Spinal cord (tissue), 10 donors: ENCODE results near the gene CCDC175. TPM values are rescaled to one million over a fixed set of nuclear protein-coding genes. Genes with fewer than 3 reads are reported as not detected.

Experiments used
- DNase-seq, 6 donors: peaks; one replicate each; pipeline versions ENCODE4 v3.0.0 to v3.0.0-alpha.2; 2013 to 2015; ENCODE audit warnings: low spot score in 6 of 6, low read depth in 4 of 6
- H3K27ac ChIP-seq: one replicate; pipeline ENCODE4 v1.5.1; 2013; ENCODE audit warnings: low read depth, low read length, control low read depth
- H3K27me3 ChIP-seq: one replicate; pipeline ENCODE4 v1.6.1; 2013; ENCODE audit warnings: low read length; ENCODE audit not compliant: control insufficient read depth, insufficient read depth
- H3K36me3 ChIP-seq: one replicate; pipeline ENCODE4 v1.6.1; 2013; ENCODE audit warnings: low read length; ENCODE audit not compliant: control insufficient read depth, insufficient read depth
- H3K4me1 ChIP-seq: one replicate; pipeline ENCODE4 v1.6.1; 2013; ENCODE audit warnings: low read length; ENCODE audit not compliant: control insufficient read depth, insufficient read depth
- H3K4me3 ChIP-seq: one replicate; pipeline ENCODE4 v1.5.1; 2013; ENCODE audit warnings: low read depth, low read length, control low read depth
- H3K9me3 ChIP-seq: one replicate; pipeline ENCODE4 v1.6.1; 2013; ENCODE audit warnings: low read length; ENCODE audit not compliant: control insufficient read depth, insufficient read depth
- WGBS: methylation state at CpG from one replicate; pipeline ENCODE4 v1.1.5; 2013; ENCODE audit warnings: missing lambda C conversion rate; ENCODE audit not compliant: insufficient coverage; 5-methylcytosine and 5-hydroxymethylcytosine counted together
- long read RNA-seq, 4 donors: transcript quantifications; one replicate each; lab custom pipeline, GENCODE V29; 2026
- polyA plus RNA-seq, 2 donors: library from polyadenylated mRNA; unstranded; fragments of 120-200 nt; gene quantifications; one replicate each; pipeline ENCODE4 v1.2.1, GENCODE V29; 2013; ENCODE audit not compliant: insufficient read length in 2 of 2
- total RNA-seq, 2 donors: library from RNA; depleted of rRNA in 1 of 2; stranded (reverse); fragments of 120-200 nt in 1 of 2; fragments of >200 nt in 1 of 2; gene quantifications; one replicate each; pipeline versions ENCODE4 v1.2.3 to v1.2.4, GENCODE V29; 2013 to 2014
- donor health status: healthy.

The CCDC175 gene
- total RNA-seq (1 to 10 TPM; 1.1 to 1.5 TPM), polyA plus RNA-seq (under 1 TPM; 0.56 to 0.68 TPM)
- long read RNA-seq, donor 1 = 0 reads
- long read RNA-seq, donor 2 = 0 reads
- long read RNA-seq, donor 3 = 0 reads
- long read RNA-seq, donor 4 = 0 reads

DNA sequence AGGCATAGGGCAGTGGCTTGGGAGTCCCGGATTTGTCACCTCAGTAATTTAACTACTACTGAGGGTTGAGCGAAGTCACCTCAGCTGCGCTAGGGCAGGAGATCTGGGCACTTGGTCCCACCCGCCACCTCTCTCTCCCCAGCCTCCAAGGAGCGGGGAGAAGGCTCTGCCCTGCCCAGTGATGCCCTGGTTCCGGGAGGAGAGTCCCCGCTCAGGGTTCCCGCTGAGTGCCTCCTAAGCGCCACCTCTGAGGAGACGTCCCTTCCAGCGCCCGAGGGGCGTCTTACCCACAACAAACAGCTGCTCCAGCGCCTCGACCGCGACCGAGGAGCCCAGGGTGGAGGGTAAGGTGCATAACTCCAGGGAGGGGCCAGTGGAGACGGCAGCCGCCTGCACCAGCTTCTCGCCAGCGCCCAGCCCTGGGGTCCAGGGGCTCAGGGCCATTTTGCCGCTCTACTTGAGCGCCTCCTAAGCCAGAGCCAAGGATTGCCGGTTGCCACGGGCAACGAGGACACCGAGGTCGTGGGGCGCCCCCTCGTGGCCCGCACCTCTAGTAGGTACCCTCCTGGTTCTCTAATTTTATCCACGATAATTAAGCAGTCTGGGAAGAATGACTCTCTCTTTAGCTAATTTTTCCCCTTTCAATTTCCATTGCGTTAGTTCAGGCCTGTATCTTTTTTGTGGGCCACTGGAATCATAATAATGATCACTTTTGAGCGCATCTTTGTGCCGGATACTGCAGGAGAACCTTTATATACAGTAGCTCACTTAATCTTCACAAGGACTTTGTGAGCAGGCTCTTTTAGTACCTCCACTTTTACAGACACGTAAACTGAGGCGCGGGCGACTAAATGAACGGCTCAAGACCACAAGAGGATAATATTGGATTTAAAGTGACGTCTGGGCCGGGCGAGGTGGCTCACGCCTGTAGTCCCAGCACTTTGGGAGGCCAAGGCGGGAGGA is at the start of gene CCDC175:
TSS of gene CCDC175 (minus strand) at position 481 of the 963 bp plus-strand sequence. CDS start at position 444, 37 bp downstream.
- 4% methylated on average over 35 of the region's 46 CpGs for WGBS
- peak; percentile 43 to 94 (median 76) for DNase-seq
- H3K36me3 ChIP-seq = no peaks in the 10 kb centered on the region
- peak within 1 kb of the TSS; percentile 61 for H3K27ac ChIP-seq
- no peaks in the 10 kb centered on the region for H3K9me3 ChIP-seq
- H3K4me3 ChIP-seq = peak within 1 kb of the TSS; percentile 58
- H3K27me3 ChIP-seq = no peaks in the 10 kb centered on the region
- H3K4me1 ChIP-seq = peaks cover 7% of the 10 kb centered on the region

DNA sequence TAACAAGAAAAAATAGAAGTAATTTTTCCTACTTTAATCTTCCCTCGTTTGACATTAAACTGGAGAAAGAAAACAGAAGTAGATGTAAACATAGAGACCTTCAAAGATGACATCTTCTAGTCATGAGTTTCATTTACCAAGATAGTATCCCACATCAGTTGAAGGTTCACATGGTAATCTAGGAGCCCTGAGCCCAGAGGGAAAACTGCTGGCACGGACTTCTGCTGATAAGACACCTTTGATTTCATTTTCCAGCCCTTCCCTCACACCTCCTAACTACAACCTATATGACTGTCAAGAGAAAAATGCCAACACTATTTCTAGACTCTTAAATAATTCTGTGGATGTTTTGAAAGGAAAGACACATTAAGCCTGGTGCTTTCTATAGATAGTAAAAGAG is 46.0 kb upstream of the CCDC175 start:
- WGBS = no CpG with 5 or more reads among the region's 2 CpGs
- H3K9me3 ChIP-seq = no peaks in the 10 kb centered on the region
- H3K36me3 ChIP-seq = no peaks in the 10 kb centered on the region
- no peak overlapping the region for H3K4me3 ChIP-seq
- no peaks in the 10 kb centered on the region for H3K27me3 ChIP-seq
- H3K27ac ChIP-seq = no peak overlapping the region
- no peaks in the 10 kb centered on the region for H3K4me1 ChIP-seq
- DNase-seq = no peak

DNA sequence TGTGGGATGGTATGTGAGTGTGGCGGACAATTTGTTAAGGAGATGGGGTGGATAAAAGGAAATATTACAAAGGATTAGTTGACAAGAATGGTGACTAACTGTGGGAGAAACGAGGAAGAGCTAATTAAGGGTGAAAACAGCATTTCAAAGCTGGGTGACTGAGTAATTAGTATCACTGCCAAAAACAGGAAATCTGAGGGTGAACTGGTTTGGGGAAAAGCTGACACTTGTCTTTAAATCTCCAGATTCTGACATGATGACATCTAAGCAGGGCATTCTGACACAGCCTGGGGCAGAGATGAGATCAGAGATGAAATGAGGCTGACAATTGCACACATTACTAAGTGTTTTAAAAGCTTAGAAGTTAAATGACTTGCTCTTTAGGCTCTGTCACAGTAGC is 42.4 kb upstream of the CCDC175 start:
- H3K27ac ChIP-seq = no peak overlapping the region
- WGBS = 49% methylated on average over 2 of the region's 2 CpGs
- H3K4me1 ChIP-seq = no peaks in the 10 kb centered on the region
- no peaks in the 10 kb centered on the region for H3K27me3 ChIP-seq
- no peaks in the 10 kb centered on the region for H3K36me3 ChIP-seq
- H3K9me3 ChIP-seq = no peaks in the 10 kb centered on the region
- no peak for DNase-seq
- H3K4me3 ChIP-seq = no peak overlapping the region

DNA sequence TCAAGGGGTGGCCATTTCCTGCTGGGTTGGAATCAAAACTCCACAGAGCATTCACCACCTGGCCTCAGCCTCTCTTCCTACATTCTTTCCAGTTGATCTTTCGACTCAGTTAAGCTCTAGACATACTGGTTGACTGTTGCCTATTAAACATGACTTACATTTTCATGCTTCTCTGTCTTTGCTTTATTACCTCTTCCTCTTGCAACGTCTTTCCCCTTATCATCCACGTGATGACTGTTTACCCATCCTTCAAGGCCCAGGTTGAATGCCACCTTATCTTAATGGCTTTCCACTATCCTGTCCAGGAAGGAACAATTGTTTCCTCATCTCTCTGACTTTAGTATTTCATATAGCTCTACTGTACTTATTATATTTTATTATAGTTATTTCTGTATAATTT is 24.4 kb upstream of the CCDC175 start:
- H3K27ac ChIP-seq = no peak overlapping the region
- H3K4me3 ChIP-seq = no peak overlapping the region
- no peak for DNase-seq
- H3K27me3 ChIP-seq = no peaks in the 10 kb centered on the region
- H3K4me1 ChIP-seq = no peaks in the 10 kb centered on the region
- no peaks in the 10 kb centered on the region for H3K9me3 ChIP-seq
- 75% methylated on average over 3 of the region's 3 CpGs for WGBS
- peaks cover 2% of the 10 kb centered on the region for H3K36me3 ChIP-seq

DNA sequence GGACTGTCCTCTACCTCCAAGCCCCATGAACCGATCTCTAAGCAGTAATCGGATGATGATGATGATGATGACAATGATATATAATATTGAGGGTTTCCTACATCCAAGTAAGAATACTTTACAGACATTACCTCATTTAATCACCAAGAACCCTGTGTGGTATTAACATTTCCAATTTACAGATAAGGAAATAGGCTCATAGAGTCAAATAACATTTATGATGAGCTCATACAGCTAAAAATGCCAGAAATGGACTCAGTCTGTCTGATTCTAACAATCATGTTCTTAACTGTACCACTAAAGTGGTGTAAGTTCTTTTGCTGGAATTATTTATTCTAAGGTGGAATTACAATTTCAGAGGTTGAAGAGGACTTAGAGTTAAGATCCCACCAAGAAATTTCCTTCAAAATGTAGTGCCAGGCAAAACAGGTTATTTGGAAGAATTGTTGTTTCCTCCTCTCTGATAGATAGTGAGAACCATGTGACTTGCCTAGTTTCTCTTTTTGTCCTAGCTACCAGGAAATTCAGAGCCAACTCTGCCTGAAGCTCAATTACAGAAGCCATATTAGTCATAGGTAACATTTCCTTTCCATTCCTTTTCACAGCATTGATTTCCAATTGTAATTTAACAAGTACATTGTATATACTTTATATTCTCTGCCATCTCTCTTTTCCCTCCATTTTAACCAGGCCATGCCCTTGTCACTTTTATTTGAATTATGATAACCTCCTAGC is 23.8 kb upstream of the CCDC175 start:
- no peaks in the 10 kb centered on the region for H3K4me1 ChIP-seq
- H3K36me3 ChIP-seq = peaks cover 2% of the 10 kb centered on the region
- H3K27ac ChIP-seq = no peak overlapping the region

DNA sequence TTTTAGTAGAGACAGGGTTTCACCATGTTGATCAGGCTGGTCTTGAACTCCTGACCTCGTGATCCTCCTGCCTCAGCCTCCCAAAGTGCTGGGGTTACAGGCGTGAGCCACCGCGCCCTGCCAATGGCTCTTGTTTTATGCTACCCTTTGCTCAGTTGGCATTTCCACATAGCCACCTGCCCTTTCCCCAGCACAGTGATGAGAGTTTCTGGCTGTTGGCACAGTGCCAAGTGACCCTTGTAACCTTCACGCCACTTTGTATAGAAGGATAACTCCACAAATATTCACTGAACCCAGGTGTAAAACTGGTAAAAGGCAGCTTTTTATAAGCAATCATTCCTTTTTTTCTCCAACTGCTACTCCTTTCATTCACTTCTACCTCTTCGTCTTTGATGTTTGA is 18.5 kb upstream of the CCDC175 start:
- Histone ChIP-seq H3K27me3 (no peaks in the 10 kb centered on the region), H3K4me3 (no peak overlapping the region), H3K36me3 (peaks cover 8% of the 10 kb centered on the region), H3K9me3 (no peaks in the 10 kb centered on the region), H3K27ac (no peak overlapping the region), H3K4me1 (no peaks in the 10 kb centered on the region)
- WGBS = 88% methylated on average over 4 of the region's 6 CpGs
- DNase-seq = no peak

More for the DNA sequence above, 23.8 kb upstream of the CCDC175 start:
- H3K27me3 ChIP-seq = no peaks in the 10 kb centered on the region
- H3K9me3 ChIP-seq = no peaks in the 10 kb centered on the region
- no CpG with 5 or more reads among the region's 2 CpGs for WGBS
- no peak for DNase-seq
- no peak overlapping the region for H3K4me3 ChIP-seq

DNA sequence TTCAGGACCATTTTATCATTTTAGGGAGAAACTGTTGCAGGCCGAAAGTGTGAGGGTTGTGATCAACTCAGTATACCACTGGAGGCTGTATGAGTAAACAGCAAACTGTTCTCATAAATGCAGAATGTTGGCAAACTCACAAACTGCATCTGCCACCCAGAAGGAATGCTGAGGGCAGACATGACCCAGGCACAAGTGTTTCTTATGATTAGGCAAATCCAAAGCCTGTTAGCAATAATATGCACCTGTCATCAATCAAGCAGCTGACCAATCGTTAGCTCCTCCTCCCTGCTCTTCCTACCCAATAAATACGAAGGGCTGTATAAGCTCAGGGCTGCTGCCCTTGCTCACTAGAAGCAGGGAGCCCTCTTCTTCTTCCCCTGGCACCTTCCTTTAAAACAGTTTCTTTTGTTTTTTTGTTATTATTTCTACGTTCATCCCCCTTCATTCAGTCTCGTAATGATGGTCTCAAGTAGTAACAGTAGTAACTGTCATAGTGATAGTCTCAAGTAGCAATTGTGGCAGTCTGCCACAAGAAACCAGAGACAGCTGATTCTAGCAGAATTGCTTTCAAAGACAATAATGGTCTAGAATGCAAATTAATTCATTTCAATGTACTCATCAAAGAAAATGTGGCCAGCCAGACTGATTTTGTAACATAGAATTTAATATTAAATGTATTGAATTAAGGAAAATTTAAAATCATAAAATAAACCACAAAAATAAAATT is 15.2 kb upstream of the CCDC175 start:
- Histone ChIP-seq H3K4me1 (no peaks in the 10 kb centered on the region), H3K36me3 (peaks cover 6% of the 10 kb centered on the region), H3K27me3 (no peaks in the 10 kb centered on the region), H3K27ac (no peak overlapping the region), H3K9me3 (no peaks in the 10 kb centered on the region), H3K4me3 (no peak overlapping the region)
- peak in 2 of 6 donors; percentile 26 to 73 for DNase-seq
- 75% methylated on average over 1 of the region's 5 CpGs for WGBS

DNA sequence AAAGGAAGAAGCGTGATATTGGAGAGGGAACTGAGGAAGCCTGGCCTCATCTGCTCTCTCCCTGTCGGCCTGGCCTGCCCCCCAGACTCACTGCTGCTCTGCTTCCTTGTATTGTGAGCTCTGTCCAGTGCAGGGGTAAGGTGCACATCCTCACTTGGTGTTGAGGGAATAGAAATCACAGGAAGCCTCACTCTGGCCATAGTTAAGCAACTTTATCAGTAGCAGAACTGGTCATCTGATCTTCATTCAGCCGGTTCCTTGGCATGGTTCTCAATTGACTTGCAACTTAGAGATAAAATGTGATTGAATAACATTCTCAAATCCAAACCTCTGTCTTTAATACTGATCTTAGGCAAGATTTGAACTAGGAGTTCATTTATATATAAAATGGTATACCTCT is 11.5 kb upstream of the CCDC175 start:
- no peak overlapping the region for H3K4me3 ChIP-seq
- no peaks in the 10 kb centered on the region for H3K4me1 ChIP-seq
- WGBS = no CpG with 5 or more reads among the region's 3 CpGs
- no peaks in the 10 kb centered on the region for H3K36me3 ChIP-seq
- H3K27ac ChIP-seq = no peak overlapping the region
- no peaks in the 10 kb centered on the region for H3K9me3 ChIP-seq
- H3K27me3 ChIP-seq = no peaks in the 10 kb centered on the region
- DNase-seq = no peak

DNA sequence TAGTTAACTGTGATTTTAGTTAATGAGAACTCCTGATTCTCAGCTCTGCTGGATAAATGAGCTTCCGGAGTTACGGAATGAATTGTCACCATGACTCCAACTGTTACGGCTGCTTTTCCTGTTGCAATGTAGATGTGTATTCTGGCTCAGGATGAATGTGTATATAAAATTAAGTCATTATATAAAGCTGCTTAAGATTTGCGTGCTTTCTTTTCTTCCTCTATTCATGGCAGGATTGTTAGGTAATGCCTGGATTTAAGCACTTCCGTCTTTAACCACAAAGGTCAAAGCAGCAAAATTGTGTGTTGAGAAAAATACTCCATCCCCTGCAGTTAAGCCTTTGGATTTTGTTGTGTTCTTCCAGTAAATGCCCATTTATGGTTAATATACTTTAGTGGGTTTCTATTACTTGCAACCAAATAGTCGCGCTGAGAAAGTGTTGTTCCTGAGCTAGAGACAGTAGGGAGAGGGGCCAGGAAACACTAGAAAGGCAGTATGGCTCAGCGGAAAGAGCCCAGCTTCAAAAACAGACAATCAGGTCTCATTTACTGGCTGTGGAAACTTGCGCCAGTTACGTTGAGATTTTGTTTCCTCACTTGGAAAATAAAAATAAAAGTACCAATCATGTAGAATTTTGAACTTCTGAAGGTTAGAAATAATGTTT is 9.4 kb upstream of the CCDC175 start:
- WGBS = 60% methylated on average over 4 of the region's 10 CpGs
- H3K4me1 ChIP-seq = no peaks in the 10 kb centered on the region
- DNase-seq = peak in 2 of 6 donors; percentile 36 to 37
- no peak overlapping the region for H3K4me3 ChIP-seq
- no peak overlapping the region for H3K27ac ChIP-seq
- no peaks in the 10 kb centered on the region for H3K27me3 ChIP-seq
- no peaks in the 10 kb centered on the region for H3K9me3 ChIP-seq
- no peaks in the 10 kb centered on the region for H3K36me3 ChIP-seq
